Dendritic cell treated with granulocyte-macrophage colony-stimulating factor and Interleukin-4, amounts not matched to agents 40 ng/mL and 50 ng/mL, for 4 days (primary cell): ENCODE measurements around the gene CDON.

Source experiments
- H3K27ac Mint-ChIP-seq: one replicate; pipeline ENCODE4 v1.8.0; 2022; ENCODE audit warnings: mild to moderate bottlenecking, mixed read lengths
- H3K27me3 Mint-ChIP-seq: one replicate; pipeline ENCODE4 v1.8.0; 2022; ENCODE audit warnings: mild to moderate bottlenecking, mixed read lengths
- H3K36me3 Mint-ChIP-seq: one replicate; pipeline ENCODE4 v1.8.0; 2022; ENCODE audit warnings: low read depth, mixed read lengths
- H3K4me1 Mint-ChIP-seq: one replicate; pipeline ENCODE4 v1.8.0; 2022; ENCODE audit warnings: low read depth, mixed read lengths
- H3K4me3 Mint-ChIP-seq: one replicate; pipeline ENCODE4 v1.8.0; 2022; ENCODE audit warnings: mild to moderate bottlenecking, moderate library complexity, mixed read lengths
- H3K9me3 Mint-ChIP-seq: one replicate; pipeline ENCODE4 v1.8.0; 2022; ENCODE audit warnings: mixed read lengths
- intact Hi-C: fragments of 100-400 bp; cut with micrococcal nuclease; formaldehyde crosslinking; loops from one replicate; pipeline ENCODE4 v1.15.0; 2022

Gene CDON

DNA sequence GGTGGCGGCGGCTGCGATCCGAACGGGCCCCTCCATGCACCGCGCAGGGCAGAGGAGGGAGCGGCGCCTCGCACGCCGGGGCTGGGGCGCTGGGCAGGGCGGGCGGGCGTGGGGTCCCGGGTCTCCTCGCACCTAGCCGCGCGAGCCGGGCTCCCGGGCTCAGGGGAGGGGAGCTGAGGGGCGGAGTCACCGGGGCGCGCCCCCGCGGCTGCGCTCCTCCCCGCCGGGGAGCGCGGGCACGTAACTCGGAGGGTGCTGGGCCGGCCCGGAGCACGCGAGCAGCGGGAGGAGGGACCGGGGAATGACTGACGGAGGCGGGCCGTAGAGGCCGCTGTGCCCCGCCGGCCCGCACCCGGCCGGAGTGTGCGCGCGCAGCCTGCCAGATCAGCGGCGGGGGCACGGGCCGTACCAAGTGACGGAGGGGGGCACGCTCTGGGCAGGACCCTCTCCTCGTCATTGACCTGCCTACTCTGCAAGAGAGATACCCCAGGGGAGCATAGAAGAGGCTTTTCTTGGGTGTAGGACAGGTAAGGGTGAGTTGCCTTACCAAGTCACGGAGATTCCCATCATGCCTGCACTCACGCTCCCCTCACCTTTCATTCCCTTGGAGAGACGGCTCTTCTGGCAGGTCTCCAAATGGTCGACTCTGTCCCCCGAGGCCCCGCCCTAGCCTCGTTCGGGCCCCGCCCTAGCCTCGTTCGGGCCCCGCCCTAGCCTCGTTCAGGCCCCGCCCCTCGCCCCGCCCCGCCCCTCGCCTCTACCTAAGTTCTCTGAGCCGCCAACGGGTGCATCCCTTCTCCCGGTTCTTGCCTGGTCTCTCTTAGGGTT lies at the start of gene CDON:
Gene CDON, minus strand, starts transcription at position 188 of the 828 bp plus-strand sequence. CDS start 39,390 bp downstream, outside the sequence.
- intact Hi-C loops, result loop anchor here (5.0 kb wide), 1 partner anchor 156 kb away; no protein-coding TSS in a partner anchor
- Mint-ChIP-seq H3K27ac (peak within 1 kb of the TSS; percentile 83), H3K36me3 (no peaks in the 10 kb centered on the region)

GRCh38 chr11:126111458-126112116 lies 48.9 kb upstream of the CDON start:
- no peaks in the 10 kb centered on the region for H3K27me3 Mint-ChIP-seq
- H3K36me3 Mint-ChIP-seq, result no peaks in the 10 kb centered on the region
- H3K27ac Mint-ChIP-seq, result no peak overlapping the region
- intact Hi-C loops, result no loop called here
- no peak overlapping the region for H3K4me3 Mint-ChIP-seq
- no peaks in the 10 kb centered on the region for H3K4me1 Mint-ChIP-seq
- H3K9me3 Mint-ChIP-seq, result no peaks in the 10 kb centered on the region

More for the DNA sequence above, at the start of gene CDON:
- no peaks in the 10 kb centered on the region for H3K9me3 Mint-ChIP-seq
- peak within 1 kb of the TSS; percentile 76 for H3K4me3 Mint-ChIP-seq
- peaks cover 5% of the 10 kb centered on the region for H3K4me1 Mint-ChIP-seq
- peaks cover 50% of the 10 kb centered on the region for H3K27me3 Mint-ChIP-seq

DNA sequence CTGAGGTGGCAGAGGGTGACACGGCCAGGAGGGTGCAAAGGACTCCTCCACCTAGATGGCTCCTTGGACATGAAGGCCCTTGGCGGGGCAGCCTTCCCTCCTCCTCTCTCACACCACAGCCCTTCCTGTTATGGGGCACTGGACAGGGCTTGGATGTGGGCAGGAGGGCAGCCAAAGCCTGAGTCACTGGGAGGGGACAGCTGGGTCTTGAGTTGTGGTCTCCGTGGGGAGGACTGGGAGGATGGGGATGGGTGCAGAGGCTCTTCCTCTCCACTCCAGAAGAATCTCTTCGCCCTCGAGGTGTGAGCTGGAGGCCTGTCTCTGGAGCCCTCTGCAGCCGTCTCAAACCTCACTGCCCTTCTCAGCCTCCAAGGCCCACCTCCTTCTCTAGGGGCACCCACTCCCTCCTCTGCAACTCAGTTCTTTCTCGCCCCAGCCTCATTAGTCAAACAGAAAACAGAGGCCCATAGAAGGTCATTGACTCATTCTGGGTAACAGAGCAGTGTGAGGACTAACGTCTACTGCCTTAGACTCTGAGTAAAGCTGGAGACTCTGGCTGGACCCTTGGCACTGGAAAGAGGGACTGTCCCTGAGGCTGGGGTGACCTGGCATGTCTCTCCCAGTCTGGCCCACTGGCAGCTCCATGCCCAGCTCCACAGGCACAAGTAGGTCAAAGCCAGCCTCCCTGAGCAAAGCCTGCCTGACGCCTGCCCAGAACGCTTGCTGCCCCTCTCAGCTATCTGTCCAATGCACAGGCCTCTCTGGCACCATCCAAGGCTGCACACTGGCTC lies 47.5 kb upstream of the CDON start:
- Mint-ChIP-seq H3K4me3 (no peak overlapping the region), H3K27me3 (no peaks in the 10 kb centered on the region), H3K27ac (no peak overlapping the region), H3K4me1 (no peaks in the 10 kb centered on the region), H3K9me3 (no peaks in the 10 kb centered on the region), H3K36me3 (no peaks in the 10 kb centered on the region)
- intact Hi-C loops, result no loop called here

GRCh38 chr11:126106594-126107328 lies 44.1 kb upstream of the CDON start:
- no peak overlapping the region for H3K27ac Mint-ChIP-seq
- no peaks in the 10 kb centered on the region for H3K36me3 Mint-ChIP-seq
- H3K9me3 Mint-ChIP-seq, result no peaks in the 10 kb centered on the region
- H3K4me1 Mint-ChIP-seq, result no peaks in the 10 kb centered on the region
- no peaks in the 10 kb centered on the region for H3K27me3 Mint-ChIP-seq
- intact Hi-C loops, result no loop called here
- no peak overlapping the region for H3K4me3 Mint-ChIP-seq

GRCh38 chr11:126105748-126106080 lies 43.0 kb upstream of the CDON start:
- Mint-ChIP-seq H3K36me3 (no peaks in the 10 kb centered on the region), H3K4me3 (no peak overlapping the region), H3K27me3 (no peaks in the 10 kb centered on the region), H3K27ac (no peak overlapping the region), H3K9me3 (no peaks in the 10 kb centered on the region), H3K4me1 (no peaks in the 10 kb centered on the region)
- intact Hi-C loops, result no loop called here

DNA sequence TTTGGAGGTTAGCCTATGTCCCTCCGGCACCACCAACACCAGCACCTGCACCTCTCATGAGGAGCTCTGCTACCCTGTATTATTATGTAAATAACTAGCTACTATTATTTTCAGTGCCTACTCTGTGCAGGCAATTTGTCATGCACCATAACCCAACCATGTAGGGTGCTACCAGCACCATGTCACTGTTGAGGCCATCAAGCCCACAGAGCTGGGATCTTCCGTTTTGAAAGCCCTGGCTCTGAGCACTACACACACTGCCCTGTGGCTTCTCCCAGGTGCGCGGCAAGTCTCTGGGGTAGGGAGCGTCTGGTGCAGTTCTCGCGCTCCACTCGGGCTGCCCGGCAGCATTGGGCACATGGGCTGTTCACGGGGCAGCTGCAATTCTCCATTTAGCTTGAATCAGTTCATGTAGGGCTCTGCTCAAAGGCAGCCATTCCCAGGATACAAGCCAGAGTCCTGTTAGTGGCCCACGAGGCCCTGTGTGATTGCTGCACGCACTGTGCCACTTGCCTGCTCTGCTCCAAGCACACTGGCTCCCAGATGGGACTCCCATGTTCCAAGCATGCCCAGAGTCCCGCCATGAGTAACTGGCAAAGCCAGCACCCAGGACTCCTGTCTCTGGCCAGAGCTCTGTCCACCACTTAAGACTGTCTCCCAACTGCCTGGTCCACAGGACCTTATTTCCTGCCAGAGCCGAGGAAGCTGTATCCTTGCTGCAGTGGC lies 42.5 kb upstream of the CDON start:
- no peak overlapping the region for H3K4me3 Mint-ChIP-seq
- H3K9me3 Mint-ChIP-seq, result no peaks in the 10 kb centered on the region
- no peaks in the 10 kb centered on the region for H3K27me3 Mint-ChIP-seq
- intact Hi-C loops, result no loop called here
- H3K27ac Mint-ChIP-seq, result no peak overlapping the region
- no peaks in the 10 kb centered on the region for H3K36me3 Mint-ChIP-seq
- no peaks in the 10 kb centered on the region for H3K4me1 Mint-ChIP-seq

DNA sequence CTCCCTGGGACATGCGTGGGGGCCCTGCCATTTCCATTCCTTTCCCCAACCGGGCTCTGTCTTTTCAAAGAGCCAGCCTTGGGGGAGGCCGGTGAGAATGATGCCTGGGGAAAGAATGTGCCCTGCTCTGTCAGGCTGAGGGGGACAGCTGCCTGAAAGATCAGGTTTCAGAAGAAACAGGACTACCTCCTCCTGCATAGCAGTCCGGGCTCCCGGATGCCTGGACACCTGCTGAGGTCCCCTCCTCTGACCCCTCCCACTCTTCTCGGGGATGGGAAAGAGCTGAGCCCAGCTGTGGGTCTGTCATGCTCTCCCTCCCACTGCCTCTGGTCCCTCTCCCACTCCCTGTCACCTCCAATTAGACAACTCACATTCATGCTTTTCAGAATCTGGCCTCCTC lies 41.8 kb upstream of the CDON start:
- H3K27me3 Mint-ChIP-seq, result no peaks in the 10 kb centered on the region
- no peaks in the 10 kb centered on the region for H3K36me3 Mint-ChIP-seq
- H3K27ac Mint-ChIP-seq, result no peak overlapping the region
- H3K9me3 Mint-ChIP-seq, result no peaks in the 10 kb centered on the region
- intact Hi-C loops, result no loop called here
- H3K4me3 Mint-ChIP-seq, result no peak overlapping the region
- no peaks in the 10 kb centered on the region for H3K4me1 Mint-ChIP-seq

GRCh38 chr11:126103150-126103549 lies 40.5 kb upstream of the CDON start:
- Mint-ChIP-seq H3K4me1 (no peaks in the 10 kb centered on the region), H3K27ac (no peak overlapping the region), H3K27me3 (no peaks in the 10 kb centered on the region), H3K36me3 (no peaks in the 10 kb centered on the region), H3K4me3 (no peak overlapping the region), H3K9me3 (no peaks in the 10 kb centered on the region)
- intact Hi-C loops, result no loop called here

DNA sequence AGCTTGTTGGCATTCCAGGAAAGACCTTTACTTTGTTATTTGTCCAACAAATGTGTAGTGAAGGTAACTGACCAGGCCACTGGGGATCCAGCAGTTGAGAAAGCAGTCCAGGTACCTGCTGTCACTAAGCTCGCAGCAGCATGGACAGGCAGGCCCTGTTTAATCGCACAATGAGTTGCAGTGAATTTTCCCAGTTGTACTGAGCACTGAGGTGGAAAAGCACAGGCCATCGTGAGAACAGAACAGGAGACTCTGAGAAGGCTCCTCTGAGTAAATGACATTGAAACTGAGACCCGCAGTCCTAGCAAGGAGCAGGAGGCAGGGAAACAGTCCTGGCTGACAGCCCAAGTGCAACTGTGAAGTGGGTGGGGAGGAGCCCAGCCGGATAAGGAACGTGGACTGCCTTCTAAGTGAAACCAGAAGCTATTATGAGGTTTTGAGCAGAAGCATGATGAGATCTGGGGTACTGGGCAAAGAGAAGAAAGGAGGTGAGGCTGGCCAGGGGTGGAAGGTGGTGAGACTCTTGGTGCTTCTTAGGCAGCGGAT lies 39.8 kb upstream of the CDON start:
- Mint-ChIP-seq H3K4me1 (no peaks in the 10 kb centered on the region), H3K27ac (no peak overlapping the region), H3K4me3 (no peak overlapping the region), H3K27me3 (no peaks in the 10 kb centered on the region), H3K36me3 (no peaks in the 10 kb centered on the region), H3K9me3 (no peaks in the 10 kb centered on the region)
- intact Hi-C loops, result no loop called here

DNA sequence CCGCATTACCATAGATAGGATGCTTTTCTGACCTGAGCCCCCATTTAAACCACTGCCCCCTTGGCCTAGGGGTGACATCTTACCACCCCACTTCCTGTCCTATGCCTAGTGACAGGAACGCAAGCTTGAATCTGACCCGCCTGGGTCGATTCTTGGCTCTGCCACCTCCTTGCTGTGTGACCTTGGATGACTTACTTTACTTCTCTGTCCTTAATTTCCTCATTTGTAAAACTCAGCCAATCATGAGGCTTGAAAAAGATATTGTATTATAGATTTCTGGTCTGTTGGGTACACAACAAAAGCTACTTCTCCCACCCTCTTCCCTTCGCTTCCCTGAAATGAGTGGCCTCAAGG lies 39.2 kb upstream of the CDON start:
- no peak overlapping the region for H3K4me3 Mint-ChIP-seq
- no peaks in the 10 kb centered on the region for H3K4me1 Mint-ChIP-seq
- intact Hi-C loops, result no loop called here
- H3K9me3 Mint-ChIP-seq, result no peaks in the 10 kb centered on the region
- no peaks in the 10 kb centered on the region for H3K27me3 Mint-ChIP-seq
- H3K36me3 Mint-ChIP-seq, result no peaks in the 10 kb centered on the region
- H3K27ac Mint-ChIP-seq, result no peak overlapping the region

GRCh38 chr11:126101251-126101929 lies 38.7 kb upstream of the CDON start:
- H3K9me3 Mint-ChIP-seq, result no peaks in the 10 kb centered on the region
- H3K36me3 Mint-ChIP-seq, result no peaks in the 10 kb centered on the region
- no peaks in the 10 kb centered on the region for H3K4me1 Mint-ChIP-seq
- intact Hi-C loops, result no loop called here
- H3K27ac Mint-ChIP-seq, result no peak overlapping the region
- H3K27me3 Mint-ChIP-seq, result no peaks in the 10 kb centered on the region
- no peak overlapping the region for H3K4me3 Mint-ChIP-seq

- H3K36me3 Mint-ChIP-seq, result no peaks in the 10 kb centered on the region
- H3K27ac Mint-ChIP-seq, result no peak overlapping the region
- no peaks in the 10 kb centered on the region for H3K9me3 Mint-ChIP-seq
- H3K27me3 Mint-ChIP-seq, result no peaks in the 10 kb centered on the region
- no peak overlapping the region for H3K4me3 Mint-ChIP-seq
- intact Hi-C loops, result no loop called here
- H3K4me1 Mint-ChIP-seq, result no peaks in the 10 kb centered on the region
These were observed 38.0 kb upstream of the CDON start for GRCh38 chr11:126100716-126101115.
